Stimulated activated CD4-positive, alpha-beta T cell treated with anti-CD3 and anti-CD28 coated beads, Interleukin-1b, Interleukin-23, amount 100 ng/mL, for 1 hour (primary cell): ENCODE results near the gene RNF38.
"Not testable (repeated sequence)": the region's sequence is repeated elsewhere in the genome, so short reads cannot be mapped to it uniquely, and the experiment has no call there.

Experiments used
- DNase-seq, 2 donors: peaks; one replicate each; pipeline ENCODE4 v3.0.0-alpha.2; 2020; ENCODE audit warnings: low read depth in 2 of 2

RNF38 gene

GRCh38 chr9:36336131-36336907, 63.8 kb downstream of the RNF38 start:
- no peak for DNase-seq

- DNase-seq = no peak
Measured at GRCh38 chr9:36332006-36332405, 68.1 kb downstream of the RNF38 start.

- peak; percentile 5 to 6 for DNase-seq
Measured at GRCh38 chr9:36328798-36329411, 71.2 kb downstream of the RNF38 start.

GRCh38 chr9:36325081-36325828, 74.8 kb downstream of the RNF38 start:
- DNase-seq = no peak

GRCh38 chr9:36323926-36324325, 76.1 kb downstream of the RNF38 start:
- DNase-seq = no peak

- no peak for DNase-seq
Measured at GRCh38 chr9:36322462-36322861, 77.6 kb downstream of the RNF38 start.

GRCh38 chr9:36321903-36322302, 78.2 kb downstream of the RNF38 start:
- DNase-seq = not testable (repeated sequence)

- no peak for DNase-seq
Measured at GRCh38 chr9:36320466-36320865, 79.6 kb downstream of the RNF38 start.

- DNase-seq = no peak
Measured at GRCh38 chr9:36319806-36320205, 80.3 kb downstream of the RNF38 start.

- DNase-seq = no peak
Measured at GRCh38 chr9:36319183-36319582, 80.9 kb downstream of the RNF38 start.

GRCh38 chr9:36318212-36318802, 81.8 kb downstream of the RNF38 start:
- DNase-seq = no peak

- no peak for DNase-seq
Measured at GRCh38 chr9:36317766-36318165, 82.3 kb downstream of the RNF38 start.

- no peak for DNase-seq
Measured at GRCh38 chr9:36316611-36317317, 83.3 kb downstream of the RNF38 start.

- DNase-seq = no peak
Measured at GRCh38 chr9:36316049-36316448, 84.0 kb downstream of the RNF38 start.

GRCh38 chr9:36315283-36315682, 84.8 kb downstream of the RNF38 start:
- no peak for DNase-seq

- DNase-seq = no peak
Measured at GRCh38 chr9:36314740-36315139, 85.3 kb downstream of the RNF38 start.

GRCh38 chr9:36306471-36307306, 93.4 kb downstream of the RNF38 start:
- DNase-seq = no peak

- not testable (repeated sequence) for DNase-seq
Measured at GRCh38 chr9:36304366-36304765, 95.7 kb downstream of the RNF38 start.

- DNase-seq = no peak
Measured at GRCh38 chr9:36301227-36301626, 98.8 kb downstream of the RNF38 start.

- DNase-seq = no peak
Measured at GRCh38 chr9:36298566-36298965, 101.5 kb downstream of the RNF38 start.

- DNase-seq = no peak
Measured at GRCh38 chr9:36297798-36298197, 102.3 kb downstream of the RNF38 start.
